ENCODE measurements around the gene LMTK3. TPM values are rescaled to one million over a fixed set of nuclear protein-coding genes. Genes with fewer than 3 reads are reported as not detected.
"Not testable (repeated sequence)": the region's sequence is repeated elsewhere in the genome, so short reads cannot be mapped to it uniquely, and the experiment has no call there.

The LMTK3 gene
- total RNA-seq, 3 donors from 2014 or later (not counting 1 experiment from before 2014, with no cell fraction given) = 0.64 to 2.9 (median 1.9) TPM

DNA sequence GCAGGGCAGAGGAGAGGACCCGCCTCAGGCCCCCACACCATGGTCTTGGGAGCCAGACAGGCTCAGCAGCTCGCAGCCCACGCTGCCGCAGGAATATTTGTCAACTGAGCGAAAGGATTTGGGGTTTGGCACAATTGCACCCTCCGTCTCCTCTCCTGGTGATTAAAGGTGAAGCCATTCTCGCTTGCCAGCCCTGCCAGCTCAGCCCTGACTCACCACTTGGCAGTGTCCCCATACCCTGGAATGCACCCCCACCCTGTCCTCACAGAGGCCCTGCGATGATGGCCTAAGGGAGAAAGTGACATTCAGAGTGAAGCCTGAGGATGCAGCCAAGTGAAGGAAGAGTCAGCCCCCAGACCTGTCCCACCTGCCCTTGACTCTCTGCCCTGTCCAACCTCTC, 23.7 kb downstream of the LMTK3 start:
- H3K4me1 ChIP-seq (ENCODE audit: control insufficient read depth, insufficient read depth, low read length) = peaks cover 34% of the 10 kb centered on the region
- H3K4me3 ChIP-seq (ENCODE audit: low read length) = no peak overlapping the region
- peaks cover 21 to 27% of the 10 kb centered on the region in 2 donors for H3K4me1 Mint-ChIP-seq
- H3K27me3 Mint-ChIP-seq (ENCODE audit: low read depth in 2 of 2) = peaks cover 0 to 21% of the 10 kb centered on the region in 2 donors
- TF ChIP-seq, protein P1, sequence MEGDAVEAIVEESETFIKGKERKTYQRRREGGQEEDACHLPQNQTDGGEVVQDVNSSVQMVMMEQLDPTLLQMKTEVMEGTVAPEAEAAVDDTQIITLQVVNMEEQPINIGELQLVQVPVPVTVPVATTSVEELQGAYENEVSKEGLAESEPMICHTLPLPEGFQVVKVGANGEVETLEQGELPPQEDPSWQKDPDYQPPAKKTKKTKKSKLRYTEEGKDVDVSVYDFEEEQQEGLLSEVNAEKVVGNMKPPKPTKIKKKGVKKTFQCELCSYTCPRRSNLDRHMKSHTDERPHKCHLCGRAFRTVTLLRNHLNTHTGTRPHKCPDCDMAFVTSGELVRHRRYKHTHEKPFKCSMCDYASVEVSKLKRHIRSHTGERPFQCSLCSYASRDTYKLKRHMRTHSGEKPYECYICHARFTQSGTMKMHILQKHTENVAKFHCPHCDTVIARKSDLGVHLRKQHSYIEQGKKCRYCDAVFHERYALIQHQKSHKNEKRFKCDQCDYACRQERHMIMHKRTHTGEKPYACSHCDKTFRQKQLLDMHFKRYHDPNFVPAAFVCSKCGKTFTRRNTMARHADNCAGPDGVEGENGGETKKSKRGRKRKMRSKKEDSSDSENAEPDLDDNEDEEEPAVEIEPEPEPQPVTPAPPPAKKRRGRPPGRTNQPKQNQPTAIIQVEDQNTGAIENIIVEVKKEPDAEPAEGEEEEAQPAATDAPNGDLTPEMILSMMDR (IDR thresholded peaks at IDR 0.05) = no peak
- peaks cover 13% of the 10 kb centered on the region for H3K27me3 ChIP-seq (ENCODE audit: control insufficient read depth, insufficient read depth, low read length)
- WGBS (ENCODE audit: insufficient coverage) = 88% methylated on average over 8 of the region's 8 CpGs
- intact Hi-C loops (cut with micrococcal nuclease) = no loop called here
- no peaks in the 10 kb centered on the region for H3K36me3 ChIP-seq (ENCODE audit: control insufficient read depth, insufficient read depth, low read length)
- no peaks in the 10 kb centered on the region for H3K36me3 Mint-ChIP-seq
- ATAC-seq (no peak), DNase-seq (no peak)
- no peak overlapping the region for H3K4me3 Mint-ChIP-seq
- H3K9me3 Mint-ChIP-seq = no peaks in the 10 kb centered on the region
- H3K27ac ChIP-seq (ENCODE audit: low read length) = no peak overlapping the region
- H3K27ac Mint-ChIP-seq = no peak overlapping the region
- no peaks in the 10 kb centered on the region for H3K9me3 ChIP-seq (ENCODE audit: control insufficient read depth, insufficient read depth, low read length)

DNA sequence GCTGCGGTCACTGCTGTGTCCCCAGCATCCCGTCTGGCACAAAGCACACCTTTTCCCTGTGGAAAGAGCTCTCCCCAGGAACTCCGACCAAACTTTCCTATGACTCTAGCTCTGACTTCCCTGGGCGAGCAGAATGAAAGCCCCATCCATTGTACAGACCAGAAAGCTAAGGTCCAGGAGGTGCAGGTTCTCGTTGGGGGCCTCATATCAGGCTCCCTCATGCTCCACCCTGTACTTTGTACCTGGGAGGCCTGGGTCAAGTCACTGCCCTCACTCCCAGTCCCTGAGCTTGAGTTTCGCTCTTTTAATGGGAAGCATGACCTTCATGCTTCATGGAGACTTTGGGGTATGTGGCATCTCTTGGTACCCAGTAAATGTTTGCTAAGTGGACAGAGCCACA, 24.1 kb downstream of the LMTK3 start:
- Histone ChIP-seq H3K9me3 (ENCODE audit: control insufficient read depth, insufficient read depth, low read length) (no peaks in the 10 kb centered on the region), H3K36me3 (ENCODE audit: control insufficient read depth, insufficient read depth, low read length) (no peaks in the 10 kb centered on the region), H3K4me1 (ENCODE audit: control insufficient read depth, insufficient read depth, low read length) (peaks cover 30% of the 10 kb centered on the region), H3K4me3 (ENCODE audit: low read length) (no peak overlapping the region), H3K27ac (ENCODE audit: low read length) (no peak overlapping the region), H3K27me3 (ENCODE audit: control insufficient read depth, insufficient read depth, low read length) (peaks cover 13% of the 10 kb centered on the region)
- H3K27ac Mint-ChIP-seq = no peak overlapping the region
- no peaks in the 10 kb centered on the region for H3K9me3 Mint-ChIP-seq
- no peaks in the 10 kb centered on the region for H3K36me3 Mint-ChIP-seq
- ATAC-seq = no peak
- intact Hi-C loops (cut with micrococcal nuclease) = no loop called here
- 94% methylated on average over 6 of the region's 6 CpGs for WGBS (ENCODE audit: insufficient coverage)
- H3K4me3 Mint-ChIP-seq = no peak overlapping the region
- DNase-seq = no peak
- peaks cover 0 to 18% of the 10 kb centered on the region in 2 donors for H3K27me3 Mint-ChIP-seq (ENCODE audit: low read depth in 2 of 2)
- TF ChIP-seq, protein P1 (IDR thresholded peaks at IDR 0.05) = no peak
- peaks cover 17 to 23% of the 10 kb centered on the region in 2 donors for H3K4me1 Mint-ChIP-seq

DNA sequence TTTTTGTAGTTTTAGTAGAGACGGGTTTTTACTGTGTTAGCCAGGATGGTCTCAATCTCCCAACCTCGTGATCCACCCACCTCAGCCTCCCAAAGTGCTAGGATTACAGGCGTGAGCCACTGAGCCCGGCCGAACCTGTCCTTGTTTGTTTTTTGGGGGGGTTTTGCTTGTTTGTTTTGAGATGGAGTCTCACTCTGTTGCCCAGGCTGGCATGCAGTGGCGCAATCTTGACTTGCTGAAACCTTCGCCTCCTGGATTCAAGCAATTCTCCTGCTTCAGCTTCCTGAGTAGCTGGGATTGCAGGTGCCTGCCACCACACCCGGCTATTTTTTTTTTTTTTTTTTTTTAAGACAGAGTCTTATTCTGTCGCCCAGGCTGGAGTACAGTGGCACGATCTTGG, 24.9 kb downstream of the LMTK3 start:
- DNase-seq; ATAC-seq; H3K9me3 ChIP-seq (ENCODE audit: control insufficient read depth, insufficient read depth, low read length); H3K36me3 Mint-ChIP-seq; H3K27ac ChIP-seq (ENCODE audit: low read length); H3K9me3 Mint-ChIP-seq; intact Hi-C loops (cut with micrococcal nuclease); H3K4me3 Mint-ChIP-seq; H3K36me3 ChIP-seq (ENCODE audit: control insufficient read depth, insufficient read depth, low read length); H3K27ac Mint-ChIP-seq; H3K4me3 ChIP-seq (ENCODE audit: low read length): not testable (repeated sequence)
- H3K4me1 ChIP-seq (ENCODE audit: control insufficient read depth, insufficient read depth, low read length) = peaks cover 21% of the 10 kb centered on the region
- Mint-ChIP-seq H3K27me3 (ENCODE audit: low read depth in 2 of 2) (peaks cover 0 to 12% of the 10 kb centered on the region in 2 donors), H3K4me1 (peaks cover 9 to 15% of the 10 kb centered on the region in 2 donors)
- WGBS (ENCODE audit: insufficient coverage) = 91% methylated on average over 10 of the region's 10 CpGs
- peaks cover 12% of the 10 kb centered on the region for H3K27me3 ChIP-seq (ENCODE audit: control insufficient read depth, insufficient read depth, low read length)

DNA sequence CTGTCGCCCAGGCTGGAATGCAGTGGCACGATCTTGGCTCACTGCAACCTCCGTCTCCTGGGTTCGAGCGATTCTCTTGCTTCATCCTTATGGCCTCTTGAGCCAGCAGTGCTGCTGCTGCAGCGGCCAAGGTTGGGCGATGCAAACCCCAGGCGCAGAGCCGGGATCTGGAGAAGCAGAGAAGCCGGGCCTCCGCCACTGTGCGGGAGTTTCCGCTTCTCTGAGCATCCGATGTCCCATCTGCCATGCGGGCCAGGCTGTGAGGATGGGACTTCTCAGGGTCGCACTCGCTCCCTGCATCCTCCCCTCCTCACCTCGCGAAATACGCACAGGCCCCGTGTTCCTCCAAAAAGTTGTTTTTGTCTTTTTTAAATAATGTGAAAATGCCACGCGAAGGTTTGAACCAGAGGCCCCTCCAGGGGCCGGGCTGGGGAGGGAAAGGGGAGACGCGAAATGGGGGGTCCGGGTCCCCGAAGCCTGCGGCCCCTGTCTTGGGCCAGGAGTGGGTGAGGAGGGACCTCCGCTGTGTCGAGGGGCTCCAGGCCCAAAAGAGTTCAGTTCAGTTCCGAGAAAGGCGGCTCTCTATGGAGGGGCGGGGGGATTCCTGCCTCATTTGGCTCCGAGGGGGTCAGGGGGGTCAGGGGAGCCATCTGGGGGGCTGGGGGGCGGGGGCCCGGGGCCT, 26.6 kb downstream of the LMTK3 start:
- H3K27me3 Mint-ChIP-seq (ENCODE audit: low read depth in 2 of 2) = peaks cover 0 to 7% of the 10 kb centered on the region in 2 donors
- TF ChIP-seq, protein P1 (IDR thresholded peaks at IDR 0.05) = no peak
- H3K4me1 ChIP-seq (ENCODE audit: control insufficient read depth, insufficient read depth, low read length) = peaks cover 22% of the 10 kb centered on the region
- DNase-seq = no peak
- intact Hi-C loops (cut with micrococcal nuclease) = no loop called here
- H3K27me3 ChIP-seq (ENCODE audit: control insufficient read depth, insufficient read depth, low read length) = peaks cover 3% of the 10 kb centered on the region
- no peak for ATAC-seq
- 93% methylated on average over 34 of the region's 37 CpGs for WGBS (ENCODE audit: insufficient coverage)
- no peak overlapping the region for H3K27ac ChIP-seq (ENCODE audit: low read length)
- no peak overlapping the region for H3K27ac Mint-ChIP-seq
- H3K4me3 ChIP-seq (ENCODE audit: low read length) = no peak overlapping the region
- H3K9me3 ChIP-seq (ENCODE audit: control insufficient read depth, insufficient read depth, low read length) = no peaks in the 10 kb centered on the region
- no peaks in the 10 kb centered on the region for H3K36me3 ChIP-seq (ENCODE audit: control insufficient read depth, insufficient read depth, low read length)
- H3K4me3 Mint-ChIP-seq = no peak overlapping the region
- no peaks in the 10 kb centered on the region for H3K36me3 Mint-ChIP-seq
- H3K4me1 Mint-ChIP-seq = peaks cover 9 to 16% of the 10 kb centered on the region in 2 donors
- no peaks in the 10 kb centered on the region for H3K9me3 Mint-ChIP-seq
